Stomach (tissue), 9 donors: Measurements from ENCODE around the gene SMAD7. TPM values are rescaled to one million over a fixed set of nuclear protein-coding genes. Genes with fewer than 3 reads are reported as not detected.
A peak's percentile ranks its signal among the peaks of the same experiment; 100 is the strongest.

Source experiments
- DNase-seq, 2 donors: peaks; one replicate each; pipeline versions ENCODE4 v3.0.0 to v3.0.0-alpha.2; 2013 to 2019
- H3K27ac ChIP-seq, 5 donors: fragments of 200-600 bp in 4 of 5; sonication (generic) in 4 of 5; one replicate each; pipeline ENCODE4 v1.5.1; 2013 to 2019; ENCODE audit warnings: mild to moderate bottlenecking in 1 of 5, moderate library complexity in 1 of 5
- H3K27me3 ChIP-seq, 3 donors: fragments of 200-600 bp; sonication (generic); one replicate each; pipeline ENCODE4 v1.5.1; 2017 to 2019; ENCODE audit warnings: mixed run types in 1 of 3
- H3K36me3 ChIP-seq, 4 donors: fragments of 200-600 bp; sonication (generic); 1 replicate in 3 of 4; 2 replicates in 1 of 4; pipeline ENCODE4 v1.5.1; 2016 to 2019
- H3K4me1 ChIP-seq, 4 donors: fragments of 200-600 bp; sonication (generic); one replicate each; pipeline ENCODE4 v1.5.1; 2016 to 2019
- H3K4me3 ChIP-seq, 4 donors: fragments of 200-600 bp; sonication (generic) in 3 of 4; one replicate each; pipeline ENCODE4 v1.5.1; 2016 to 2019; ENCODE audit warnings: mild to moderate bottlenecking in 1 of 4
- H3K9me3 ChIP-seq, 4 donors: fragments of 200-600 bp; sonication (generic); one replicate each; pipeline ENCODE4 v1.5.1; 2016 to 2019
- EP300 ChIP-seq: sonication (generic); formaldehyde crosslinking; IDR thresholded peaks from one replicate; pipeline ENCODE4 v1.6.1; 2017; ENCODE audit warnings: antibody characterized with exemption
- POLR2A ChIP-seq, 4 donors: fragments of 450-650 bp; IDR thresholded peaks; one replicate each; pipeline ENCODE4 v1.6.1; 2016; ENCODE audit warnings: antibody characterized with exemption in 4 of 4, control low read depth in 2 of 4, mild to moderate bottlenecking in 1 of 4, moderate library complexity in 1 of 4
- POLR2AphosphoS5 ChIP-seq, 3 donors: sonication (generic); formaldehyde crosslinking; IDR thresholded peaks; one replicate each; pipeline ENCODE4 v1.6.1; 2016; ENCODE audit warnings: antibody characterized with exemption in 3 of 3
- WGBS, 5 donors: extraction: QIAGEN DNeasy Blood & Tissue Kit in 3 of 5; methylation state at CpG; one replicate each; pipeline versions ENCODE4 v1.1.5 to v1.1.7; 2013 to 2018; 5-methylcytosine and 5-hydroxymethylcytosine counted together
- intact Hi-C: fragments of 100-400 bp; cut with DNase I; formaldehyde crosslinking; loops from one replicate; pipeline ENCODE4 v1.15.1; 2023; ENCODE audit warnings: low total_unique reads
- polyA plus RNA-seq, 3 donors: library from polyadenylated mRNA; stranded (reverse); fragments of 200-250 nt; gene quantifications; one replicate each; pipeline ENCODE4 v1.2.3, GENCODE V29; 2013
- total RNA-seq, 5 donors: library from RNA; depleted of rRNA; stranded (reverse); fragments of >200 nt; gene quantifications; one replicate each; pipeline versions ENCODE4 v1.1.0 to v1.2.3, GENCODE V29; 2014 to 2016
- TF ChIP-seq, protein P1 (sequence below), 7 experiments: fragments of 450-650 bp in 4 of 7; fragments of 200-600 bp in 3 of 7; sonication (generic) in 3 of 7; IDR thresholded peaks; one replicate each; pipeline ENCODE4 v1.5.1; 2016 to 2019; ENCODE audit warnings: antibody characterized with exemption in 7 of 7, control low read depth in 2 of 7, mild to moderate bottlenecking in 1 of 7
- donor health status: healthy with polysubstance abuse.
- donor health status: Bipolar disorder and iron deficiency.
- donor health status: healthy.

The SMAD7 gene
- total and polyA plus RNA-seq, 8 donors = 4.5 to 123 (median 10.6) TPM

- H3K9me3 ChIP-seq = no peaks in the 10 kb centered on the region
- peaks cover 17 to 52% (median 26%) of the 10 kb centered on the region in 4 donors for H3K4me1 ChIP-seq
- no peaks in the 10 kb centered on the region for H3K27me3 ChIP-seq
- intact Hi-C loops = no loop called here
- DNase-seq = no peak
- 62 to 97% (median 71%) methylated on average over 1 of the region's 1 CpG for WGBS, 5 donors
- no peaks in the 10 kb centered on the region for H3K36me3 ChIP-seq
- no peak overlapping the region for H3K4me3 ChIP-seq
- no peak for TF ChIP-seq EP300
- TF ChIP-seq, protein P1, sequence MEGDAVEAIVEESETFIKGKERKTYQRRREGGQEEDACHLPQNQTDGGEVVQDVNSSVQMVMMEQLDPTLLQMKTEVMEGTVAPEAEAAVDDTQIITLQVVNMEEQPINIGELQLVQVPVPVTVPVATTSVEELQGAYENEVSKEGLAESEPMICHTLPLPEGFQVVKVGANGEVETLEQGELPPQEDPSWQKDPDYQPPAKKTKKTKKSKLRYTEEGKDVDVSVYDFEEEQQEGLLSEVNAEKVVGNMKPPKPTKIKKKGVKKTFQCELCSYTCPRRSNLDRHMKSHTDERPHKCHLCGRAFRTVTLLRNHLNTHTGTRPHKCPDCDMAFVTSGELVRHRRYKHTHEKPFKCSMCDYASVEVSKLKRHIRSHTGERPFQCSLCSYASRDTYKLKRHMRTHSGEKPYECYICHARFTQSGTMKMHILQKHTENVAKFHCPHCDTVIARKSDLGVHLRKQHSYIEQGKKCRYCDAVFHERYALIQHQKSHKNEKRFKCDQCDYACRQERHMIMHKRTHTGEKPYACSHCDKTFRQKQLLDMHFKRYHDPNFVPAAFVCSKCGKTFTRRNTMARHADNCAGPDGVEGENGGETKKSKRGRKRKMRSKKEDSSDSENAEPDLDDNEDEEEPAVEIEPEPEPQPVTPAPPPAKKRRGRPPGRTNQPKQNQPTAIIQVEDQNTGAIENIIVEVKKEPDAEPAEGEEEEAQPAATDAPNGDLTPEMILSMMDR (IDR thresholded peaks at IDR 0.05) = no peak
- TF ChIP-seq POLR2AphosphoS5 (IDR thresholded peaks at IDR 0.05) = peak; percentile 11 to 61 (median 35)
- no peak for TF ChIP-seq POLR2A (IDR thresholded peaks at IDR 0.05)
- peak overlapping the region; percentile 45 to 99 (median 88) for H3K27ac ChIP-seq
These were observed 5.6 kb upstream of the SMAD7 start for GRCh38 chr18:48956356-48956755.

- Histone ChIP-seq H3K4me1 (peaks cover 17 to 52% (median 26%) of the 10 kb centered on the region in 4 donors), H3K27me3 (no peaks in the 10 kb centered on the region), H3K9me3 (no peaks in the 10 kb centered on the region), H3K27ac (peak overlapping the region; percentile 45 to 99 (median 88)), H3K36me3 (no peaks in the 10 kb centered on the region), H3K4me3 (no peak overlapping the region)
- WGBS, 5 donors = 8 to 28% (median 12%) methylated on average over 7 of the region's 7 CpGs
- peak in 2 of 3 donors; percentile 46 to 73 for TF ChIP-seq POLR2AphosphoS5 (IDR thresholded peaks at IDR 0.05)
- no peak for TF ChIP-seq EP300
- TF ChIP-seq, protein P1 (IDR thresholded peaks at IDR 0.05) = no peak
- TF ChIP-seq POLR2A (IDR thresholded peaks at IDR 0.05) = no peak
- intact Hi-C loops = no loop called here
- DNase-seq = peak; percentile 50 to 72
These were observed 5.1 kb upstream of the SMAD7 start for GRCh38 chr18:48955830-48956261.

DNA sequence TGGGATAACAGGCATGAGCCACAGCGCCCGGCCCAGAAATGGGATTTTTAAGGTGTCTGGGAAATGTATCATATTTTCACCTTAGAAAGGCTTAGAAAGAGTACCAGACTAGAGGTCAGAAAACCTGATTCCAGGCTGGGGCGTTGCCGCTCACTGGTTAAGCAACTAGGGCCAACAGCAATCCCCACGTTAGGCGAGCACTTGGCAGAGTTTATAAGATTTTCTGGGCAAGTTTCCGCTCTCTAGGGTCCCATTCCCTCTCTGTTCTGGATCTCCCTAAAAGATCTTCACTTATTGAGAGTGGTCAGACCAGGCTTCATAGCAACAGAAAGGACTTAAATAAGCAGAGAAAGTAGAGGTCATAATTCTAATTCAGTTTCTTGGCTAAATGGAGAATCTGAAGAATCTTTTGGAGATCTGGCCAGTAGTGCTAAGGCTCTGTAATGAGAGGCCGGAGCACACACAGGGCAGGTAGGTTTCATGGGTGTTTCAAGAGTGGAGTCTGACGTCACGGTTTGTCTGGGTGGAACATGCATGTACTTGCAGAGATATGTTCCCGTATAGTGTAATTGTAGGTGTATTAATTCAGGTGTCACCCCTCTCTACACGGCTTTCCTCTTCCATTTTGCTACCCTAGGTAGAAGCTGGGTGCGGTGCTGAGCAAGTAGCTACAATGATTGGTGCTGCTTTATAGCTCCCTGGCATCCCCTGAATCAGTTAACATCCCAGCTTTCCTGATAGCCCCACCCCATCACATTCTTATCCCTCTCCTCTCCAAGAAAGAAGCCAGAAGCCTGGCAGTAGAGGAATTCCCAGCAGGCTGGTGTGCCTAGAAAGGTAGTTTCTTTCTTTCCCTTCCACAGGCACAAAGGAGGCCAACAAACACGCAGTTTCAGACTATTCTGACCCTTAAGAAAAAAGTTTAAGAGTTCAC is 4.4 kb upstream of the SMAD7 start:
- Histone ChIP-seq H3K4me3 (no peak overlapping the region), H3K36me3 (no peaks in the 10 kb centered on the region), H3K27ac (peak overlapping the region; percentile 55 to 99 (median 88)), H3K4me1 (peaks cover 17 to 49% (median 26%) of the 10 kb centered on the region in 4 donors), H3K27me3 (no peaks in the 10 kb centered on the region), H3K9me3 (no peaks in the 10 kb centered on the region)
- intact Hi-C loops = no loop called here
- no peak for TF ChIP-seq POLR2A (IDR thresholded peaks at IDR 0.05)
- TF ChIP-seq EP300 = no peak
- no peak for TF ChIP-seq POLR2AphosphoS5 (IDR thresholded peaks at IDR 0.05)
- TF ChIP-seq, protein P1 (IDR thresholded peaks at IDR 0.05) = no peak
- peak in 1 of 2 donors; percentile 78 for DNase-seq
- WGBS, 5 donors = 52 to 83% (median 65%) methylated on average over 14 of the region's 14 CpGs

GRCh38 chr18:48953104-48953706 is 2.4 kb upstream of the SMAD7 start:
- DNase-seq = peak in 1 of 2 donors; percentile 5

More at GRCh38 chr18:48953104-48953706, 2.4 kb upstream of the SMAD7 start:
- Histone ChIP-seq H3K4me3 (peak overlapping the region; percentile 73 to 94 (median 90)), H3K4me1 (peaks cover 17 to 55% (median 34%) of the 10 kb centered on the region in 4 donors), H3K27ac (peak overlapping the region; percentile 97 to 100 (median 99)), H3K9me3 (no peaks in the 10 kb centered on the region), H3K27me3 (no peaks in the 10 kb centered on the region), H3K36me3 (no peaks in the 10 kb centered on the region)
- intact Hi-C loops = no loop called here
- 53 to 62% (median 54%) methylated on average over 19 of the region's 19 CpGs for WGBS, 5 donors
- TF ChIP-seq EP300 (no peak), POLR2A (IDR thresholded peaks at IDR 0.05) (no peak), POLR2AphosphoS5 (IDR thresholded peaks at IDR 0.05) (no peak)
- TF ChIP-seq, protein P1 (IDR thresholded peaks at IDR 0.05) = no peak
